Inferior parietal cortex (tissue), 1 donor: ENCODE results near the gene ABTB1.

Experiments used
- DNase-seq: peaks from one replicate; pipeline ENCODE4 v3.0.0-alpha.2; 2016; ENCODE audit errors: extremely low spot score

Gene ABTB1

GRCh38 chr3:127672429-127673190, at the start of gene ABTB1:
TSS of gene ABTB1 (plus strand) at chr3:127672952. CDS start at chr3:127673026, 74 bp downstream.
- DNase-seq, result no peak

- no peak for DNase-seq
These were observed 48.7 kb upstream of the ABTB1 start for GRCh38 chr3:127624063-127624462.

- DNase-seq, result no peak
These were observed 46.9 kb upstream of the ABTB1 start for GRCh38 chr3:127625821-127626220.

DNA sequence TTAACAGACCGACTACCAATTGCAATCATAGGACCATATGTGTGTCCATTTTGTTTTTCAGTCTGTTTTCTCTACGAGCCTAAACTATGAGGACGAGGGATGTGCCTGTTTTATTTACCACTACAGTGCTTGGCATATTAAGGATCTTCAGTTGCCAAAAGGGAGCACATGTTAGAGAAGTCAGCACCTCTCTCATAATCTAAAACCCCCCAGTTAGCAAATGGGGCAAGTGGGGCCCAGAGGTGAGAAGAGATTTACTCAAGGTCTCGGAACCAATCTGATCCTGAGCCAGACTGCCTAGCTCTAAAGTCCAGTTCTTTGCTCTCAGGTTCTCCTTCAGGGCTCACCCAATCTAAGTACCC, 44.3 kb upstream of the ABTB1 start:
- DNase-seq, result no peak

DNA sequence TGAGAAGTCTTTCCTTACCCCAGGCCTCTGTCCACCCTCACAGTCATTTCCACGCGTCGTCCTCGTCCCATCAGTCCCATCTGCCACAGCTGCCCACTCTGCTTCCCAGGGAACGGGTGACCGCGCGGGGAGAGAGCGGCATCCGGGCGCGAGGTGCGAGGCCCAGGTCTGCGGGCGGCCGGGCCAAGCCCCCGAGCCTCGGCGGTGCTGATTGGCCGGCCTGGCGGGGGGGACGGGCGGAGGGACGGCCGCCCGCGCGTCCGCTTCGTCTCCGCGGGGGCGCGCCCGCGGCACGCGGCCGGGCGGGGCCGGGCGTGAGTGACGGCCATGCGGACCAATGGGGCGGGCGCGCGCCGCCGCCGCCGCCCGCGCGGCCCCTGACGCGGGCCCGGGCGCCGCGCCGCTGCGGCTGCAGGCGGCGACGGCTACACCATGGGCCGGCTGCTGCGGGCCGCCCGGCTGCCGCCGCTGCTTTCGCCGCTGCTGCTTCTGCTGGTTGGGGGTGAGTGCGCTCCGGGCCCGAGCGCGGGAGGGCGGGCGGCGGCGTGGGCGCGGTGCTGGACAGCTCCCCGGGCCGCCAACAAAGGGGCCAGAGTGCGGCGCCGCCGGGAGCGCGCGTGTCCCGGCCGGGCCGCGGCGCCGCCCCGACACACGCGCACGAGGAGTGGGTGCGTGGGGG, 43.8 kb upstream of the ABTB1 start, which contains the start of gene PODXL2:
Gene PODXL2 (plus strand): TSS at position 398 of the 679 bp plus-strand sequence. CDS start 35 bp downstream, at position 433.
- peak; percentile 36 for DNase-seq

- no peak for DNase-seq
These were observed 43.0 kb upstream of the ABTB1 start for GRCh38 chr3:127629467-127630403.

- DNase-seq, result no peak
These were observed 41.7 kb upstream of the ABTB1 start for GRCh38 chr3:127630811-127631714.

- no peak for DNase-seq
These were observed 40.5 kb upstream of the ABTB1 start for GRCh38 chr3:127632035-127632820.

- DNase-seq, result no peak
These were observed 38.1 kb upstream of the ABTB1 start for GRCh38 chr3:127634653-127635052.

DNA sequence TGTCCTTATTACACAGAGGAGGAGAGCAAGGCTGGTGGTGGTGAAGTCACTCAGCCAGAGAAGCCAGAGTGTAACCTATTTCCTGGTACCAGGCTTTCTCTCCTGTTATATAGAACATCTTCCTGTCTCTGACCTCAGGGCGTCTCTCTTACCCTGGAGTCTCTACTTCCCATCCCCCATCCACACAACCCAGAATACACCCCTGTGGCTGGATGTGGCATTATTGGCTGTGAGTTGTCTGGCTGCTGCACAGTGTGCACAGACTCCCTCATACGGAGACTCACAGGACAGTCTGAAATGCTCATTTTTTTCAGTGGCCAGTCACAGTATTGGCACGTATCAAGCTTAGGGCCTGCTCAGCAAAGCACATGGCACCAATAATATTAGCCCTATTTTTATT, 35.2 kb upstream of the ABTB1 start:
- DNase-seq, result no peak

GRCh38 chr3:127637971-127638370, 34.8 kb upstream of the ABTB1 start:
- no peak for DNase-seq

DNA sequence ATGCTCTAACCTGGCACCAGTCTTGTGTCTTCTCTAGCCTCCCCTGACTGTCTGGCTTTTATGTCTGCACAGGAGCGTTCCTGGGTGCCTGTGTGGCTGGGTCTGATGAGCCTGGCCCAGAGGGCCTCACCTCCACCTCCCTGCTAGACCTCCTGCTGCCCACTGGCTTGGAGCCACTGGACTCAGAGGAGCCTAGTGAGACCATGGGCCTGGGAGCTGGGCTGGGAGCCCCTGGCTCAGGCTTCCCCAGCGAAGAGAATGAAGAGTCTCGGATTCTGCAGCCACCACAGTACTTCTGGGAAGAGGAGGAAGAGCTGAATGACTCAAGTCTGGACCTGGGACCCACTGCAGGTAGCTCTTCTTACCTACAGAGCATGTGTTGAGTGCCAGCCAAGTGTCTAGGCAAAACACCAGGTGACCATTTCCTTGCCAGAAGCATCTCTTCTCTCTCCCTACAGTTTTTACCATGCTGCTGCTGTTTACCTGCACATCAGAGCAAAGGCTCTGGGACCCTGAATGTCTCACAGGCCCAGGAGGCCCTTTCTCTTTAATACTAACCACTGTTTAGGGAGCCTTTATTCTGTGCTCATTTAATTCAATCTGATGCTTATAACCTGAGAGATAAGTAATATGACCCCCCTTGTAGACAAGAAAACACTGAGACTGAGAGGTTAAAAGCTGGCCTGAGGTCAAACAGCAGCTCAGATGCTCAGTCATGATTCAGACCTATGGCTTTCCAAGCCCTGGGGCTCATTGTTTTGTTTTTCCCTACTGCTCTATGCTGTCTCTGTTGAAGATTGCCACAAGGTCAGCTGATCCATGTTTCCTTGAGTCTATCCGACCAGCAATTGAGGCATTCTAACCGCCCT, 33.3 kb upstream of the ABTB1 start:
- no peak for DNase-seq

- DNase-seq, result no peak
These were observed 32.8 kb upstream of the ABTB1 start for GRCh38 chr3:127640042-127640355.

DNA sequence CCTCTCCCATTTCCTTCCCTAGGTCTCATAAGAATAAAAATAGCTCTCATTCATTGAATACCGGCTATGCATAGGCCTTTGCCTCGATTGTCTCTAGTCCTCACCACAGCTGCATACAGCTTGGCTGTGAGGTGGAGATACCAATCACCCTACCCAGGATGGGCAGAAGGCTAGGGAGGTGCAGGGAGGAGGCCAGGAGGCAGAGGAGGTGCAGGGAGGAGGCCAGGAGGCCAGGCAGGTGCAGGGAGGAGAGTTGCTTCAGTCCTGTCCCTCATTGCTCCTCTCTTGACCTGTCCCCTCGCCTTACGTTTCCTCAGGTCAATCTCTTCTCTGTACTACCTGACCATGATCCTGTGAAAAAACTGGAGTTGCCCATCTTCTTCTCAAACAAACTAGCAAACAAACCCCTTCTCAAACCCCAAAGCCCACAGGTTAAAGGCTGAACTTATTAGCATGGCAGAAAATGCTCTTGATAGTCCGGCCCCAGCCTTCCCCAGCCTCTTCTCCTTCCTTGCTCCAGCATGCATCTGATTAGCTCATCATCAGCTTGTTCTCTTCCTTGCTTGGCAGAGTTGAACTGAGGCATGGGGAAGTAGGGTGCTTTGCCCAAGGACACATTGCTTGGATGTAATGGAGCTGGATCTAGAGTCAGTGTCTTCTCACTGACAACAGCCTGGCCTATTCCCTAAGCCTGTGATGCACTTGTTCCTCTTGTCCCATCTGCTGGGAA, 27.9 kb upstream of the ABTB1 start:
- no peak for DNase-seq

DNA sequence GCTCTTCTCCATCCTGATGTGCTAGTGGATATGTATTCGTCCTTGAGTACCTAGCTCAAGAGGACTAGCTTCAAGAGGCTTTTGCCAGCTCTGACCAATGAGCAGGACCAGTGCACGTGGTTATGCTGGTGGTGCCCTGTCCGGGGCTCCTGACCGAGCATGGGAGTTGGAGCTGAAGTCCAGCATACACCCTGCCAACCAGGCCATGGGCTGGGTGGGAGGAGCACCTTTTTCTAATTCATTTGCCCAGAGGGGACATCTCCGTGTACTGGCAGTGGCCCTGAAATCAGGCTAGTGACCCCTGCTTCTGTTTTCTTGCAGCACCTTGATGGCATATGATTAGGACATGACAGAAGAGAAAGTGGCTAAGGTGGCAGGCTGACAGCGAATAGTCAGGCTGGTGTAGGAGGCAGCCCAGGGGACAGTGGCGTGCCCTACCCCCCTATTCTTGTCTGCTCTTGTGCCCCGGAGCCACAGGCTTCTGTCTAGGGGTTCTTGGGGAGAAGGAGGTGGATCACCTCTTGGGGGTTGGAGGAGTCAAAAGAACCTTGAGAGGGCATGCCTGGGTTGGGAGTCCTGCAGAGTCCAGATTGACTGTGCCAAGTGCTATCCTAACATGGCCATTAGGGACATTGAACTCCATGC, 27.3 kb upstream of the ABTB1 start:
- DNase-seq, result no peak

GRCh38 chr3:127646501-127647046, 26.2 kb upstream of the ABTB1 start:
- DNase-seq, result no peak

- DNase-seq, result no peak
These were observed 25.4 kb upstream of the ABTB1 start for GRCh38 chr3:127647166-127647844.
